Measurements from ENCODE around the gene PRG2. TPM values are rescaled to one million over a fixed set of nuclear protein-coding genes. Genes with fewer than 3 reads are reported as not detected.

PRG2 gene, protein sequence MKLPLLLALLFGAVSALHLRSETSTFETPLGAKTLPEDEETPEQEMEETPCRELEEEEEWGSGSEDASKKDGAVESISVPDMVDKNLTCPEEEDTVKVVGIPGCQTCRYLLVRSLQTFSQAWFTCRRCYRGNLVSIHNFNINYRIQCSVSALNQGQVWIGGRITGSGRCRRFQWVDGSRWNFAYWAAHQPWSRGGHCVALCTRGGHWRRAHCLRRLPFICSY
- not detected for total RNA-seq
- long read RNA-seq, result 0 reads

DNA sequence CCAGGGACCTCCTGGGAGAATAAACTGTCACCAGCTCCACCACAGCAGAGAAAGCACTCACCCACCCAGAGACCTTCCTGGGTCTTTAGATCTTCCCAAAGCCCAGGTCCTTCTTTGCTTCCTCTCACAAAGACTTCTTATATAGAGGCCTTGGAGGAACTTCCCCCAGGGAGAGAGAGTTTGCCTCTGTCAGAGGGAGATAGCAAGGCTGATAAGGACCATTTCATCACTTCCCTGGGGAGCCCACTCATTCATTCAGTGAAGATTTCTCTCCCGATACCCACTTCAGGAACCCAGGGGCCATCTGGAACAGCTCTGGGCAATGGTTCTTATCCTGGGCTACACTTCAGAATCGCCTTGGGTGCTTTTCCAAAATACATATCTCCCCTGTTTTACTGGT lies at the start of gene PRG2:
PRG2 (minus strand) TSS at position 116 of the 400 bp plus-strand sequence. CDS start 706 bp downstream, outside the sequence.
- intact Hi-C loops (cut with micrococcal nuclease), result no loop called here
- DNase-seq, result no peak
- no peak for ATAC-seq

DNA sequence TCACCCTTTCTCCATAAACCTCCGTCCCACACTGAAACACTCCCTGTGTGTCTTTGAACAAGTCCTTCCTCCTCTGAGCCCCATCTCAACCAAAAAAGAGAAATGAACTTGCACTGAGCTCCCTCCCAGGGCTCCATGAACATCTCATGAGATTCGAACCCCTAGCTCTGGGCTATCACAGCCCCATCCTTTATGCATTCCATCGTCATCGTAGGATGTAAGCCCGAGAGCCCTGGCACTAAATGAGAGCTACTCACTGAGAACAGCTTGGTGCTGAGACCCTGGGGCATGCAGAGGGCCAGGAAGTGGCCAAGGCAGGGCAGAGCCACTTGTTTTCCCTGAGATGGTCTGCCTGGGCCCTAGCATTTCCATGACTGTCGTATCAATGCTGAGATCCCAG lies 49.3 kb upstream of the PRG2 start:
- intact Hi-C loops (cut with micrococcal nuclease), result loop anchor here (10.0 kb wide), 1 partner anchor 75 kb away; no protein-coding TSS in a partner anchor
- DNase-seq (no peak), ATAC-seq (no peak)

DNA sequence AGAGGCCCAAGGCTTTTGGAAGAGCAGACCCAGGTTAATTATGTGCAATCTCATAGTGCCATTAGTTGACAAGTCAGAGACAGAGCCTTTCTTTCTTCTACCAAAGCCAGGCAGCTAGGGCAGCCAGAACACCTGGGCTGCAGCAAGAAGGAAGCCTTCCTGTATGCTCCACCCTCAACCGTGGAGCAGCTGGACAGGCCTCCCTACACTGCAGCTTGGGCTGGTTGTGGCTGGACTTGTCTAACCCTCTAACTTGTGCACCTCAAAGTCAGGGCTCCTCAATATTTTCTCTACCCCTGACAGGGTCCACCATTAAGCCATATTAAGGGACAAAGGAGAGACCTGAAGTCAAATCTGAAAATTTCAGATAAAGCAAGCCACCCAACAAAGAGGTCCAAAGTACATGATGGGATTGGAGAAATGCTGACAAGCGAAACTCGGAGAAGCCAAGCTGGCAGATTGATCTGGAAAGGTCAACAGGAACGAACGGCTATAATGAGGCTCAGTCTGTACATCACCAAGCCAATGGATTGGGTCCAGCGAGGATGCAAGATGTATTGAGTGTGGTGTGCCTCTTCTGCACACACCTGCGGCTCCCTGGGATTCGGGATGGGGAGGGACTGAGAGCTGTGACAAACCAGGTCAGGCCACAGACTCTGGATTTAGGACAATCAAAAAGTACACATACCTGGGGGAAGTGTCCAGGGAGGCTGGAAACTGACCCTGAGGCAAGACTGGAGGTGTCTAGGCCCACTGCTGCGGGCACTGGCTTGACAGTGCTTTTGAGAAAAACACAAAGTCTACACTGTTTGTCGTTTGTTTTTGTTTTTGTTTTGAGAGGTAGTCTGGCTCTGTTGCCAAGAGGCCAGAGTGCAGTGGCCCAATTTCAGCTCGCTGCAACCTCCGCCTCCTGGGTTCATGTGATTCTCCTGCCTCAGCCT lies 48.2 kb upstream of the PRG2 start:
- DNase-seq (no peak), ATAC-seq (no peak)
- intact Hi-C loops (cut with micrococcal nuclease), result loop anchor here (10.0 kb wide), 1 partner anchor 74 kb away; no protein-coding TSS in a partner anchor

DNA sequence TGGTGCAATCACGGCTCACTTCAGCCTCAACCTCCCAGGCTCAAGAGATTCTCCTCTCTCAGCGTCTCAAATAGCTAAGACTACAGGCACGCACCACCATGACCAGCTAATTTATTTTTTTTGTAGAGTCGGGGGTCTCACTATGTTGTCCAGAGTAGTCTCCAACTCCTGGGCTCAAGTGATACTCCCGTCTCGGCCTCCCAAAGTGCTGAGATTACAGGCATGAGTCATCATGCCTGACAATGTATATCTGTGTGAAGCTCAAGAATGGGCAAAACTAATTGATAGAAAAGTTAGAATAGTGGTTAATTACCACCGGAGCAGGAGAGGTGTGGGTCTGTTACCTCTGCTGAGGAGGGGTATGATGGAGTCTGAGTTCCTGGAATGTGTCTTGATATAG lies 45.6 kb upstream of the PRG2 start:
- DNase-seq (no peak), ATAC-seq (no peak)
- intact Hi-C loops (cut with micrococcal nuclease), result loop anchor here (10.0 kb wide), 1 partner anchor 71 kb away; no protein-coding TSS in a partner anchor

DNA sequence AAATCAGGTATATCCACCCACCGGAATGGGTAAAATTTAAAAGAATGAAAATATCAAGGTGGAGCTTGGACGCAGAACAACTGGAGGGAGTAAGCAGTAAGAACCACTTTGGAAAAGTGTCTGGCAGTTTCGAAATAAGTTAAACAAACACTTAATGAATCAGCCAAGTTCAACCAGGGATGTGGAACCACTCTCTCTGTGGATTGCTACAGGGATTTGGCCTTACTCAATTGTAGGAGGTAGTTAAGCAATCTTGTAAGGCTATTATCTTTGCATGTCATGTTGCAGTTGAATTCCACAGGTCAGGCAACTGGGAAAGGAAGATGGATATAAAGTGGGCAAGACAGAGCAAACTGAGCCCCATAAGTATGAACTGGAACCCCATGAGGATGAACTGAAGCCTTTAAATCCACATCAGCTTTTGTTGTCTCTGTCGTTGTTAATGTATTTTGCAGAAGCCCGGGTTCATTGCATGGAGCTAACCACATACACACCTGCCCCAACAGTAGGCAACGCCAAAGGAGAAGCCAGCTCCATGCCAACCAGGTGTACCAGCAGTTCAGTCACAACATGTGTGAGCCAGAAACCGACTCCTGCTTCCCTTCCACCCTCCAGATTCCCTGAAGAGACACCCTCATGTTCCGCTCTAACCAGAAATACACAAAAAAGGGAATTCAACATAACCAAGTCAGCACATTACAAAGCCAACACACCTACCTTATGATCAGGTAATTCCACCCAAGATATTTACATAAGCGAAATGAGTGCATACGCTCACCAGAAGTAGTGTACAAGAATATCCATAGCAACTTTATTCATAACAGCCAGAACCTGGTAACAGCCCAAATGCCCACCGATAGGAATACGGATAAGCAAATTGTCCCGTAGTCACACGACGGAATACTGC lies 44.4 kb upstream of the PRG2 start:
- DNase-seq (no peak), ATAC-seq (peak; percentile 80)
- intact Hi-C loops (cut with micrococcal nuclease), result loop anchor here (10.0 kb wide), 1 partner anchor 70 kb away; no protein-coding TSS in a partner anchor

DNA sequence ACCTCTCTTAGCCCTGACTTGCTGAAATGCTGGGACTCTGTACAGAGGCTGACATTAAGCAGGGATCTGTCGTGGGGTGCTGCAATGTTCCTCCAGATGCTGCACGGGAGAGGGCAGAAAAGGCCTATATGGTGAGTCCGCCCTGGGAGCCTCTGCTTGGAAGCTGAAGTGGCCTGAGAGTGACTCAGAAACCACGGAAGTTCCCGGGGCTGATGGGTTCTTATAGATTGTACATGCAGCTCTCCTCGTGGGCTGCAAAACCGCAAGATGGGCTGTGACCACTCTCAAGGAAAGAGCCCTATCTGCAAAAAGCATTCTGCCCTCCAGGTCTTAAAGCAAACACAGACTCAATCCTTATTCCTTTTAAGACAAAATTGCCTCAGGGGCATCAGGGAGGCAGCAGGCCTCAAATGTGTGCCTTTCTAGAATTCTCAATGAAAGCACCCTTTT lies 42.3 kb upstream of the PRG2 start:
- DNase-seq (no peak), ATAC-seq (no peak)
- intact Hi-C loops (cut with micrococcal nuclease), result loop anchor here (10.0 kb wide), 1 partner anchor 68 kb away; no protein-coding TSS in a partner anchor

DNA sequence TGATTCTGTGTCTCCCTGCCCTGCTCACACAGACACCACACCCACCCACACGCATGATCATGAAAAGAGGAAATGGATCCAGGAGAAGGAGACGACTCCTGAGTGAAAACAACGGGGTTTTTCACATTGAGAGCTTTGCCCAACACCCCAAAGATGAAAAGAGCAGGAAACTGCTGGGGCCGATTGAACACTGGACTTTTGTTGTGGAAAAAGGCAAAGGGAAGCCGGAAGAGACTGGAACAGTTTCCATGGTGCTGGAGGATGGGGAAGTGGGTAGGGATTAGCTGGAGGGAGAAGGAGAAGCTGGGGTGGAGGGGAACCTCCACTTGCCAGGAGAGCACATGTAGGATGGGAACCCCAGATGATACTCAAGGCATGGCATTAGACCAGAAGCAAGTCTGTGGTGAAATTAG lies 41.7 kb upstream of the PRG2 start:
- ATAC-seq (no peak), DNase-seq (no peak)
- intact Hi-C loops (cut with micrococcal nuclease), result loop anchor here (10.0 kb wide), 1 partner anchor 67 kb away; no protein-coding TSS in a partner anchor

DNA sequence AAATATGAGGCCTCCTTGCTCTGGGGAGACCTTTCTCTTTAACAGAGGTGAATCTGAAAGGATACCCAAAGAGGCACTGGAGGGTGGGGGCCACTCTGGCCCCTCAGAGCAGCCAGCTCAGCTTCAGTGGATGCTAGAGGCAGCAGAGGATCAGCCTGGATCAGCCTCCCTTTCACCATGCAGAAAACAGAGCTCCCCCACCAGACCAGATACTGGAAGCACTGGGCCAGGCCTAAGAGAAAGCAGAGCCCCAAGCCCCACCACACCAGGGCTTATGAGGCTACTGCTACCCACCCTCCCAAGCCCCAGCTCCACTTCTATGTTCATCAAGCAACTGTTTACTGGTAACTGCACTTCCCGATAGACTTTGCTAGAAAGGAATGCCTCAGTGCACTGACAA lies 40.5 kb upstream of the PRG2 start:
- DNase-seq (no peak), ATAC-seq (no peak)
- intact Hi-C loops (cut with micrococcal nuclease), result loop anchor here (10.0 kb wide), 1 partner anchor 66 kb away; no protein-coding TSS in a partner anchor

DNA sequence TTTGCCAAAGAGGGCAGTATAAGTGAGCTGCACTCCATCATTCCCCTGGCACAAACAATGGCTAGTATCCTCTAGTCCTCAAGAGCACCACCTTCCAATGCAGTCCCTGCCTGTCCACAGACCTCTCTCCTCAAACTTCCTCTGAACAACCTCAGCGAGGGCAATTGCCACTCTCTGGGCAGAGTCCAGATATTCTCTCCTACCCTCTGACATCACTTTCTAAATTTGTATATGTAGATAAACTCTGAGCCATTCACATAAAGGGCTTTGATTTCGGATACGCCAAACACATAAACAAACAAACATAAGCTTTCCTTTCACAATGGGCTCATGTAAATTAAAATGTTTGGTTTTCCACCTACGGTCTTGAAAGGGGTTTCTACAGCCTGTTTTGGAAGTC lies 39.5 kb upstream of the PRG2 start:
- ATAC-seq (no peak), DNase-seq (no peak)
- intact Hi-C loops (cut with micrococcal nuclease), result loop anchor here (10.0 kb wide), 1 partner anchor 65 kb away; no protein-coding TSS in a partner anchor

DNA sequence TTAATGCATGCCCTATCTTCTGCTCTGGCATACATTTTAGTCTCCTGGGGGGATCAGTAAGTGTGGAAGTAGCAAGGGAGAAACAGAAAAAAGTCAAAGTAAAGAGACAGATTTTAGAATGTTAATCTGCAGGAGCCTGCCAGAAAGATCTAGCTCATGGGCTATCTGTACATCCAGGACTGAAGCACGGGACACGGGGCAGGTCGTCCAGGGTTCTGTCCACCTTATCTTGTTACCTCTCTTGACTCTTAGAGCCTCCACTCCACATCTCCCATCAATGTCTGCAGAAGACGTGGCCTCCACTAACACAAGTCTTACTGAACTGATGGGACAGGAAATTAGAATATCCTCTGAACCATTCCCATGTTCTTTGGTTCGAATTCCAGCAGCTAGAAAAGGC lies 38.2 kb upstream of the PRG2 start:
- no peak for DNase-seq
- no peak for ATAC-seq

DNA sequence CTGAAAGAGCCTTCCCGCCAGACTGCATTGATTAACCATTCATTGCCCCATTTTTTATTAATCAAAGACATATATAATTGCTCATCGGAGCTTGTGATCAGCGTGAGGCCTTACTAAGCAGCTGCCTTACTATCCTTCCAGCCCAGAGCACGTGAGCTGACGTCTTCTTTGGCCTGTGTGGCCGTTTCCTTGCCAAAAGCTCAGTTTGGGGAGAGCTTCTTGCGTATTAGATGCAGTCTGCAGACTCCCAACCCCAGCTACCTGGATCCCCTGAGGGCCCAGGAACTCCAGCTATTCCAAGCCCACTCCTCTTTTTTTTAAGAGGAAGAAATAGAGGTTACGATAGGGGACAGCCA lies 37.3 kb upstream of the PRG2 start:
- DNase-seq, result peak; percentile 74
- intact Hi-C loops (cut with micrococcal nuclease), result no loop called here
- peak; percentile 50 for ATAC-seq

More for the DNA sequence above, 38.2 kb upstream of the PRG2 start:
- intact Hi-C loops (cut with micrococcal nuclease), result no loop called here

DNA sequence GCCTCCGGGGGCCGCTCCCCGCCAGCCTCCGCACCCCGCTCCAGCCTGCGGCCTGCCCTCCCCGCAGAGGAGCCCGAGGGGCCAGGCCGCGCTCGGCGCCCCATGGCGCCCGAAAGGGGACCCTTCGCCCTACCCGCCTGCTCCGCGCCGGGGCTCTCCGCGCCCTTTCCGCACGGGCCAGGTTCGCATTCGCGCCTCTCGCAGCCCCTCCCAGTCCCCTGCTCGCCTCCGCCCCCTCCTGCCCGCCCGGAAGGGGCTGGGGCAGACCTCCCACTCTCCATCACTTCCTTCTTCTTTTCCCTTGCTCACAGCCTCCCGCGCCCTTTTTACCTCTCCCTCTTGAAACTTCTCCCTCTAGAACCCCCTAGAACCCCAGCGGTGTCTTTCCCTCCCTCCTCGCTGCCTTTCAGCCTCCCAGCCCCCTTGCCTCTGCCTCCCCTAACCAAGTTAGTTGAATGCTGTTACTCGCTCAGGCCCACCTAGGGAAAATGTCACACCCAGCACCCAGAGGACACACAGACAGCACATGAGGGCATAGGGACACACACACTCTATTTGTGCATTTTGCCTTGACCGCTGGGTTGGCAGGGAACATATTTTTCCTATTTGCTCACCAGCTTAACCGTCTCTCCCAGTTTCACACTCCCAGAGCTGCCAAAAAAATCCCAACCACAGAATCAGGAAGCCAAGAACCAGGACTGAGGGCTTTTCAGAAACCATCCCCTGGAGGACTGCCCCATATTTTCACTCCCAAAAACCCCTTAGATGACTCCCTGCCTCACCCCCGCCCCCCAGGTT lies 36.7 kb upstream of the PRG2 start, which contains the start of gene SLC43A3:
SLC43A3 (minus strand) TSS at position 193 of the 798 bp plus-strand sequence. CDS start 949 bp downstream, outside the sequence.
- intact Hi-C loops (cut with micrococcal nuclease), result no loop called here
- peak; percentile 84 for DNase-seq
- peak; percentile 75 for ATAC-seq

DNA sequence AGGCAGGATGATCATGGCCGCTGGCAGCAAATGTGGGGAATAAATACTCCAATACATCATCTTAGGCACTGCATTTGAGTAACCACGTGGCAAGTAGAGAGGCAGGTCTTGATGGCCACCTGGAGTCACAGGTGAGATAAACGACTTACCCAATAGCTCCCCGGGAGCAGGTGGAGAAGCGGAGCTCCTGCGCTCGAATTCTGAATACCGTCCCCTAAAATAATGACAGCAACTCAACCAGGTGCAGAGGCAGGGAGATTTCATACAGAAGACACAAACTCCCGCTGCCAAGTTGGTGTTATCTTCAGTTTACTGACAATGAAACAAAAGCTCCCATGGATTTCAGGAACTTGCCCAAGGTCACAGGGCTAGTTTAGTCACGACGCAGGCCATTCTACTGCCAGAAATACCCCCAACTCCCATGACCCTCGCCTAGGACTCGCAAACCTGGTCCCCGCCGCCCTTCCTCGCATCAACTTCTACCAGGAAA lies 36.0 kb upstream of the PRG2 start:
- ATAC-seq (no peak), DNase-seq (no peak)
- intact Hi-C loops (cut with micrococcal nuclease), result no loop called here

DNA sequence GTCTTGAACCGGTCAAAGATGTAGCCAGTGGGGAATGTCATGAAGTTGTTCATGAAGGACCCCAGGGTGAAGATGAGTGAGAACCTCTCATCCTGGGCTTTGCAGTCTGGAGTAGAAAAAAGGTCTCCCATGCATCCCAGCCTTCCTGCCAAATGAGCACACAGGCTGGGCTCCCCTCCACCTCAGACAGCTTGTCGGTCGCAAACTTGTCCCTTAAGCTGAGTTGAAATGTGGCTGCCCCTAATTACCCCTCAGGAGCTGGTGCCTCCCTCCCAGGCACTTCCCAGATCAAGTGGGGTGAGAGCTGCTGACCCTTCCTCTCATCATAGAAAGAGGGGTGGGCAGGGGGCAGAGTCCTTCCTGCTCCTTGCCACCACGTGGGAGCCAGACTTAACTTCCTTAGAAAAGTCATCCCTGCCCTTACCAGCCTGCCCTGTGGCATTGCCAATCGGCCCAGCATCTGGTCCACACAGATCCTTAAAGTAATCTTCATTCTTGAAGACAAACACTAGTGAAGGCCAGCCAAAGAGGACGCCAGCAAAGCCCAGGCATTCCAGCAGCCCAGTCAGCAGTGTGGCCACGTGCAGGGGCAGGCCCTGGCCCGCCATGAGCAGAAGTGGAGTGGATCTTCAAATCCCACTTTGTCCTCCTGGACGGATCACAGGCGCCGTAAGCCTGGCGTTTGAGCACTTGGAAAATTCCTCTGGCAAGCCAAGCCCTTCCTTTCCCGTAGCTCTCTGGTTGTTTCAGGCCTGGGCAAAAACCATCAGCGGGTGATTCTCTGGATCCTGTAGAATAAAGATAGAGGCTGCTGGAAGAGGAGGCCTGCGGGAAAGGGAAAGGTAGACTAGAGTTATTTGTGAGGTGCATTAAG lies 35.4 kb upstream of the PRG2 start:
- peak; percentile 47 for ATAC-seq
- intact Hi-C loops (cut with micrococcal nuclease), result no loop called here

DNA sequence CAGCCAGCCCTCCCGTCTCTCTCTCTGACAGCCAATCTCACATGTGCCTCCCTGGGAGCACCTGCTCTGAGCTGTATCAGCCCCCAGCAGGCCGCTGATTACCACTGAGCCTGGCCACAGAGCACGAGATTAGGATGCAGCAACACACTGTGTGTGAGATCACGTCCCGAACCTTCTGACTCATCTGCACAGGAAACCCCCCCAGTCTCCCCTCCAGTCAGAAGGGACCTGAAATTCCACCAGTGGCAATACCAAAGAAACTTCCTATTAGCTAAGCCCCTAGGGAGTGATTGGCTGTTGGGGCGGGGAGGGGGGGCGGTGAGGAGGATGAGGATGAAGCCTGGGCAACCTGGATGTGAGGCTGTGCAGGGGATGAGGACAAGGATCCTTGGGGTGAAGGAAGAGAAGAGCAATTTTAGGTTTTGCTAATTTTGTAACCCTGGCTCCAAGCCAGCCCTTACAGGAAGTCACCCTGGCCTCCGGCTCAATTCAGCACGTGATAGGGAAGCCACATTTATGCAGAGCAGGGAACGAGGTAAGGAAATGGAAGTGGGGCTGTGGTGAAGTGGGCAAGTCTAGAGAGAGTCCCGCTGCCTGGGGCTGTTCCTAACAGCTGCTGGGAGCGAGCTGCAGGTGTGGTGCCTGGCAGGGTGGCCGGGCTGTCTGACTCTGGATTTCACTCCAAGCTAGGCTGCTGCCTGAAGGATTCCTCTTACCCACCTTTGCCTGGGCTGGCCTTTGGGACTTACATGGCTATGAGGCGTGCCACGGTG lies 34.5 kb upstream of the PRG2 start:
- ATAC-seq (peak; percentile 65), DNase-seq (peak; percentile 65)
- intact Hi-C loops (cut with micrococcal nuclease), result no loop called here

More for the DNA sequence above, 35.4 kb upstream of the PRG2 start:
- DNase-seq, result peak; percentile 78

DNA sequence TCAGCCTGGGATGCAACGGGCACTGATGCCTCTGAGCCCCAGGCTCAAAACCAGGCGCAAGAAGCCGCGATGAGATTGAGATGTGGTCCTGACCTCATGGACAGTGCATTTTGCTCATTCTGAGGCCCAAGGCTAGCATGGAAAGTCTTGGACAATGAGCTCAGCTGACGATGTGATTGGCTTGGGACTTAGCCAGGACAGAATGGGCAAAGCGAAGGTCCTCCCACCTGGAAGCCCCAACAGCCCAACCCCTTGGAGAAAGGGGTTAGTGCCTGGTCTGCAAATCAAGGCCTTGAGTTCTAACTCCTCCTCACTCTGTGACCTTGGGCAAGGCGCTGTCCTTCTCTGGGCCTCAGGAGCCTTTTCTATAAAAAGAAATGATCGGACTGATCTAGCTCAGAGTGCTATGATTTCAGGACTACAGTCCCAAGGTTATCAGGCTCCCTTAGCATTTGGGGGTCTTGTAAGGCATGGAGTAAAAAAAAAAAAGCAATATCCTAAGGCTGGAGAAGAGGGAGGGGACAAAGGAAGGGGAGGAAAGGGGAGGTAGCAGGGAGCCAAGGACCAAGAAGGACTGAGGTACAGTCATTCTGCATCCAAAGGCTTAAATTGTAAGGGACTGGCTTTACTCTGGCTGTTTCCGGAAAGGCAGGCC lies 33.8 kb upstream of the PRG2 start:
- intact Hi-C loops (cut with micrococcal nuclease), result no loop called here
- no peak for ATAC-seq
- no peak for DNase-seq

All from left ventricle myocardium superior (tissue), 1 donor.